Brain microvascular endothelial cell (primary cell): ENCODE data around the gene NUP58.
"Not testable (repeated sequence)": the region's sequence is repeated elsewhere in the genome, so short reads cannot be mapped to it uniquely, and the experiment has no call there.

ENCODE experiments used
- DNase-seq: peaks from one replicate; pipeline ENCODE4 v3.0.0-alpha.2; 2020
- H3K27ac ChIP-seq: fragments of 250-450 bp; sonication (Bioruptor Pico); 2 replicates; pipeline ENCODE4 v1.5.1; 2020; ENCODE audit warnings: mild to moderate bottlenecking, moderate library complexity
- H3K27me3 ChIP-seq: fragments of 250-450 bp; sonication (Bioruptor Pico); replicated peaks from 2 replicates; pipeline ENCODE4 v1.5.1; 2020; ENCODE audit warnings: mild to moderate bottlenecking
- H3K36me3 ChIP-seq: fragments of 250-450 bp; sonication (Bioruptor Pico); replicated peaks from 2 replicates; pipeline ENCODE4 v1.5.1; 2020; ENCODE audit warnings: mild to moderate bottlenecking
- H3K4me3 ChIP-seq: 2 replicates; pipeline ENCODE4 v1.5.1; 2011; ENCODE audit warnings: low read depth, mild to moderate bottlenecking, control low read depth, low read length, moderate library complexity
- CTCF ChIP-seq: IDR thresholded peaks from 2 replicates; pipeline ENCODE4 v1.5.1; 2011; ENCODE audit warnings: low read depth, mild to moderate bottlenecking, moderate library complexity, low read length, control low read depth, inconsistent platforms; ENCODE audit errors: missing control alignments
- in situ Hi-C: cut with HindIII; loops from 2 replicates; pipeline ENCODE4 v1.10.0; 2017; ENCODE audit warnings: low sequenced_read_pairs, low pct_ligation_motif_present

The NUP58 gene

GRCh38 chr13:25306671-25307464 is 5.4 kb downstream of the NUP58 start:
- peaks cover 32% of the 10 kb centered on the region for H3K36me3 ChIP-seq
- TF ChIP-seq CTCF, result no peak
- H3K4me3 ChIP-seq, result no peak overlapping the region
- in situ Hi-C loops, result no loop called here
- no peak overlapping the region for H3K27ac ChIP-seq
- H3K27me3 ChIP-seq, result no peaks in the 10 kb centered on the region
- no peak for DNase-seq

GRCh38 chr13:25310891-25311290 is 9.5 kb downstream of the NUP58 start:
- no peak for DNase-seq
- H3K36me3 ChIP-seq, result peaks cover 50% of the 10 kb centered on the region

GRCh38 chr13:25318946-25319345 is 17.5 kb downstream of the NUP58 start:
- H3K36me3 ChIP-seq, result peaks cover 19% of the 10 kb centered on the region
- peak overlapping the region; percentile 62 for H3K27ac ChIP-seq
- DNase-seq, result peak; percentile 60
- H3K27me3 ChIP-seq, in situ Hi-C loops, H3K4me3 ChIP-seq: not testable (repeated sequence)

More at GRCh38 chr13:25310891-25311290, 9.5 kb downstream of the NUP58 start:
- Histone ChIP-seq H3K27ac (no peak overlapping the region), H3K27me3 (no peaks in the 10 kb centered on the region), H3K4me3 (no peak overlapping the region)
- TF ChIP-seq CTCF, result no peak
- in situ Hi-C loops, result no loop called here

- DNase-seq, result no peak
- H3K27me3 ChIP-seq, result no peaks in the 10 kb centered on the region
- TF ChIP-seq CTCF, result no peak
- H3K4me3 ChIP-seq, result no peak overlapping the region
- H3K36me3 ChIP-seq, result peaks cover 12% of the 10 kb centered on the region
- no peak overlapping the region for H3K27ac ChIP-seq
- in situ Hi-C loops, result no loop called here
Measured at GRCh38 chr13:25319771-25320170, 18.3 kb downstream of the NUP58 start.

GRCh38 chr13:25324100-25324499 is 22.7 kb downstream of the NUP58 start:
- Histone ChIP-seq H3K36me3 (peaks cover 31% of the 10 kb centered on the region), H3K4me3 (no peak overlapping the region), H3K27ac (no peak overlapping the region), H3K27me3 (no peaks in the 10 kb centered on the region)
- in situ Hi-C loops, result no loop called here
- no peak for TF ChIP-seq CTCF
- DNase-seq, result peak; percentile 5

- Histone ChIP-seq H3K27me3 (no peaks in the 10 kb centered on the region), H3K27ac (no peak overlapping the region), H3K4me3 (no peak overlapping the region), H3K36me3 (peaks cover 57% of the 10 kb centered on the region)
- no peak for TF ChIP-seq CTCF
- peak; percentile 13 for DNase-seq
- in situ Hi-C loops, result no loop called here
Measured at GRCh38 chr13:25329706-25330105, 28.3 kb downstream of the NUP58 start.
